HEK293T (cell line): Measurements from ENCODE around the gene IGSF3.

Experiments
- ARNT ChIP-seq: fragments of 450-650 bp; IDR thresholded peaks from 2 replicates; pipeline ENCODE4 v1.6.1; 2017; ENCODE audit warnings: mild to moderate bottlenecking
- BHLHE40 ChIP-seq: fragments of 450-650 bp; IDR thresholded peaks from 2 replicates; pipeline ENCODE4 v1.6.1; 2016; ENCODE audit warnings: mild to moderate bottlenecking, moderate library complexity, borderline replicate concordance
- CTBP1 ChIP-seq: fragments of 450-650 bp; IDR thresholded peaks from 2 replicates; pipeline ENCODE4 v1.6.1; 2016; ENCODE audit warnings: borderline replicate concordance
- FOXA1 ChIP-seq: fragments of 450-650 bp; IDR thresholded peaks from 2 replicates; pipeline ENCODE4 v1.6.1; 2016; ENCODE audit warnings: mild to moderate bottlenecking
- FOXM1 ChIP-seq: fragments of 450-650 bp; IDR thresholded peaks from 2 replicates; pipeline ENCODE4 v1.6.1; 2017; ENCODE audit warnings: mild to moderate bottlenecking, borderline replicate concordance
- HDGF ChIP-seq: fragments of 450-650 bp; IDR thresholded peaks from 2 replicates; pipeline ENCODE4 v1.6.1; 2017; ENCODE audit warnings: antibody characterized with exemption, borderline replicate concordance
- L3MBTL2 ChIP-seq: fragments of 450-650 bp; conservative IDR thresholded peaks from 2 replicates; pipeline ENCODE4 v1.6.1; 2016; ENCODE audit warnings: mild to moderate bottlenecking
- PKNOX1 ChIP-seq: fragments of 450-650 bp; IDR thresholded peaks from 2 replicates; pipeline ENCODE4 v1.6.1; 2016
- SP1 ChIP-seq: fragments of 450-650 bp; IDR thresholded peaks from 2 replicates; pipeline ENCODE4 v1.6.1; 2017
- SUZ12 ChIP-seq: fragments of 450-650 bp; IDR thresholded peaks from 2 replicates; pipeline ENCODE4 v1.6.1; 2016; ENCODE audit warnings: mild to moderate bottlenecking
- ZNF384 ChIP-seq: fragments of 450-650 bp; IDR thresholded peaks from 2 replicates; pipeline ENCODE4 v1.6.1; 2016

GRCh38 chr1:116663821-116664220, 3.7 kb downstream of the IGSF3 start:
- TF ChIP-seq HDGF (no peak), CTBP1 (no peak), ARNT (no peak), FOXM1 (no peak), SP1 (no peak), ZNF384 (no peak), PKNOX1 (no peak), SUZ12 (no peak), FOXA1 (no peak), BHLHE40 (no peak), L3MBTL2 (no peak)
